ENCODE results near the gene RPL36A.

The RPL36A gene

GRCh38 chrX:101360390-101360789 lies 30.4 kb upstream of the RPL36A start:
- Histone ChIP-seq H3K9me3 (ENCODE audit: insufficient read depth, low read length) (no peaks in the 10 kb centered on the region), H3K36me3 (ENCODE audit: insufficient read depth, insufficient read length, low read length) (no peaks in the 10 kb centered on the region), H3K4me1 (ENCODE audit: insufficient read depth, insufficient read length) (no peaks in the 10 kb centered on the region), H3K9ac (ENCODE audit: insufficient read length, low read depth) (no peak overlapping the region), H3K27me3 (ENCODE audit: insufficient read depth, insufficient read length) (no peaks in the 10 kb centered on the region), H3K4me3 (ENCODE audit: insufficient read length, low read depth) (no peak overlapping the region)
- DNase-seq (ENCODE audit: low read depth, low spot score) = no peak
- no peak for TF ChIP-seq YY1 (IDR thresholded peaks at IDR 0.05; ENCODE audit: insufficient read depth, insufficient read length)
- no peak for TF ChIP-seq ZNF274 (IDR thresholded peaks at IDR 0.05; ENCODE audit: low read depth, low read length)
- TF ChIP-seq SUZ12 (IDR thresholded peaks at IDR 0.05; ENCODE audit: extremely low read depth, insufficient read depth, insufficient read length) = no peak

GRCh38 chrX:101362116-101362515 lies 28.7 kb upstream of the RPL36A start:
- Histone ChIP-seq H3K4me3 (ENCODE audit: insufficient read length, low read depth) (no peak overlapping the region), H3K4me1 (ENCODE audit: insufficient read depth, insufficient read length) (no peaks in the 10 kb centered on the region), H3K36me3 (ENCODE audit: insufficient read depth, insufficient read length, low read length) (no peaks in the 10 kb centered on the region), H3K27me3 (ENCODE audit: insufficient read depth, insufficient read length) (no peaks in the 10 kb centered on the region), H3K9me3 (ENCODE audit: insufficient read depth, low read length) (no peaks in the 10 kb centered on the region), H3K9ac (ENCODE audit: insufficient read length, low read depth) (no peak overlapping the region)
- TF ChIP-seq ZNF274 (IDR thresholded peaks at IDR 0.05; ENCODE audit: low read depth, low read length) (no peak), SUZ12 (IDR thresholded peaks at IDR 0.05; ENCODE audit: extremely low read depth, insufficient read depth, insufficient read length) (no peak), YY1 (IDR thresholded peaks at IDR 0.05; ENCODE audit: insufficient read depth, insufficient read length) (no peak)
- DNase-seq (ENCODE audit: low read depth, low spot score) = no peak

DNA sequence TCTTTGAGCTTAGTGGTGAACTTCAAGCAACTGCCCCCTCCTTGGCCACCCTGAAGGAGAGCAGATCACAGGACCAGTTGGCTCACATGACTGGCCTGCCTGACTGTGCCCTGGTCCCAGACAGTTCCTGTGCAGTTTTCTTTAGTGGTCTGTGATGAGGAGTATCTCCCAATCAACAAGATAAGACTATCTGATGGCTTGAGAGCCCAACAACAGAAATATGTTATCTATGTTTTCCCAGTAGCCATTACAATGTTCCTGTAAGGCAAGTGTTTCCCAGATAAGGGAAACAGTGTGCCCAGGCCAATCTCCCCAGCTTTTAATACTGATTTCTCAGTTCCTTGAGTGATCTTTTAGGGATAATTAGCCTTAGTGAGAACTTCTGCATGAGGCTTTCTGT lies 28.1 kb upstream of the RPL36A start:
- no peak overlapping the region for H3K9ac ChIP-seq (ENCODE audit: insufficient read length, low read depth)
- TF ChIP-seq YY1 (IDR thresholded peaks at IDR 0.05; ENCODE audit: insufficient read depth, insufficient read length) = no peak
- no peak for TF ChIP-seq SUZ12 (IDR thresholded peaks at IDR 0.05; ENCODE audit: extremely low read depth, insufficient read depth, insufficient read length)
- no peak for TF ChIP-seq ZNF274 (IDR thresholded peaks at IDR 0.05; ENCODE audit: low read depth, low read length)
- H3K36me3 ChIP-seq (ENCODE audit: insufficient read depth, insufficient read length, low read length) = no peaks in the 10 kb centered on the region
- no peaks in the 10 kb centered on the region for H3K27me3 ChIP-seq (ENCODE audit: insufficient read depth, insufficient read length)
- no peak for DNase-seq (ENCODE audit: low read depth, low spot score)
- no peaks in the 10 kb centered on the region for H3K4me1 ChIP-seq (ENCODE audit: insufficient read depth, insufficient read length)
- H3K9me3 ChIP-seq (ENCODE audit: insufficient read depth, low read length) = no peaks in the 10 kb centered on the region
- H3K4me3 ChIP-seq (ENCODE audit: insufficient read length, low read depth) = no peak overlapping the region

- no peak overlapping the region for H3K9ac ChIP-seq (ENCODE audit: insufficient read length, low read depth)
- no peaks in the 10 kb centered on the region for H3K9me3 ChIP-seq (ENCODE audit: insufficient read depth, low read length)
- no peak overlapping the region for H3K4me3 ChIP-seq (ENCODE audit: insufficient read length, low read depth)
- H3K27me3 ChIP-seq (ENCODE audit: insufficient read depth, insufficient read length) = no peaks in the 10 kb centered on the region
- DNase-seq (ENCODE audit: low read depth, low spot score) = no peak
- no peaks in the 10 kb centered on the region for H3K36me3 ChIP-seq (ENCODE audit: insufficient read depth, insufficient read length, low read length)
- TF ChIP-seq YY1 (IDR thresholded peaks at IDR 0.05; ENCODE audit: insufficient read depth, insufficient read length) (no peak), ZNF274 (IDR thresholded peaks at IDR 0.05; ENCODE audit: low read depth, low read length) (no peak), SUZ12 (IDR thresholded peaks at IDR 0.05; ENCODE audit: extremely low read depth, insufficient read depth, insufficient read length) (no peak)
- H3K4me1 ChIP-seq (ENCODE audit: insufficient read depth, insufficient read length) = no peaks in the 10 kb centered on the region
These were observed 25.5 kb upstream of the RPL36A start for GRCh38 chrX:101365301-101365795.

DNA sequence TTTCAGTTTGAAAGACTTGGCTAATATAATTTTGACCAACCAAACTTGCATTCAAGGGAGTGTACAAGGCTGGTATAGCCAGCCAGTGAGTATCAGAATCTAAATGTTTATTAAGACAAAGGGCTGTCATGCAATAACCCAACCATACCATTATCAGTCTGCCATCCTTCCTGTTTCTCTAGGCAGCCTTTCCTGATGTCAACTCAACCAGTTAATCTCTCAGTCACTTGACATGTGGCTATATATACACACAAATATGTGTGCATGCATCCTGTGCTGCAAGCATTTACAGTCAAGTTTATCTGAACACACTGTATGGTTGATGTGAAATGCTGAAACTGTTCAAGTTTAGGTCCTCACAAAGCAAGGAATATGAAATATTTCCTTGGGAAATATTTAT lies 22.0 kb upstream of the RPL36A start:
- TF ChIP-seq ZNF274 (IDR thresholded peaks at IDR 0.05; ENCODE audit: low read depth, low read length) (no peak), YY1 (IDR thresholded peaks at IDR 0.05; ENCODE audit: insufficient read depth, insufficient read length) (no peak), SUZ12 (IDR thresholded peaks at IDR 0.05; ENCODE audit: extremely low read depth, insufficient read depth, insufficient read length) (no peak)
- no peak overlapping the region for H3K9ac ChIP-seq (ENCODE audit: insufficient read length, low read depth)
- H3K9me3 ChIP-seq (ENCODE audit: insufficient read depth, low read length) = no peaks in the 10 kb centered on the region
- no peaks in the 10 kb centered on the region for H3K36me3 ChIP-seq (ENCODE audit: insufficient read depth, insufficient read length, low read length)
- DNase-seq (ENCODE audit: low read depth, low spot score) = no peak
- H3K27me3 ChIP-seq (ENCODE audit: insufficient read depth, insufficient read length) = no peaks in the 10 kb centered on the region
- H3K4me1 ChIP-seq (ENCODE audit: insufficient read depth, insufficient read length) = no peaks in the 10 kb centered on the region
- H3K4me3 ChIP-seq (ENCODE audit: insufficient read length, low read depth) = no peak overlapping the region

DNA sequence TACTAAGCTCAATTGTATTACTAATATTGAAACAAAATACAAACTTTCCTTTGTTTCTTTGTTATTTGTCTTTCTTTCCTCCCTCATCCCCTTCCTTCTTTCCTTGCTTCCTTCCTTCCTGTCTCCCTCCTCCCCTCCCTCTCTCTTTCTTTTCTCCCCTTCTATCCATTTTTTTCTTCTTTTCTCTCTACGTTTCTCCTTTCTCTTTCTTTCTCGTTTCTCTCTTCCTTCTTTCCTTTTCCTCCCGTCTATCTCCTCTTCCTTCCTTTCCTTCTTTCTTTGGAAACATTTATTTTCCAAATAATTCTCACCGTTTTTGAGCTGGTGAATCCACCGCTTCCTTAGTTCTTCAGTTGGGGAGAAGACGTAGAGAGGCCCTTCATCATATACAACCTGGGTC lies 21.1 kb upstream of the RPL36A start:
- Histone ChIP-seq H3K27me3 (ENCODE audit: insufficient read depth, insufficient read length) (no peaks in the 10 kb centered on the region), H3K9me3 (ENCODE audit: insufficient read depth, low read length) (no peaks in the 10 kb centered on the region), H3K4me1 (ENCODE audit: insufficient read depth, insufficient read length) (no peaks in the 10 kb centered on the region), H3K4me3 (ENCODE audit: insufficient read length, low read depth) (no peak overlapping the region), H3K36me3 (ENCODE audit: insufficient read depth, insufficient read length, low read length) (no peaks in the 10 kb centered on the region), H3K9ac (ENCODE audit: insufficient read length, low read depth) (no peak overlapping the region)
- TF ChIP-seq YY1 (IDR thresholded peaks at IDR 0.05; ENCODE audit: insufficient read depth, insufficient read length) = no peak
- TF ChIP-seq ZNF274 (IDR thresholded peaks at IDR 0.05; ENCODE audit: low read depth, low read length) = no peak
- no peak for TF ChIP-seq SUZ12 (IDR thresholded peaks at IDR 0.05; ENCODE audit: extremely low read depth, insufficient read depth, insufficient read length)
- DNase-seq (ENCODE audit: low read depth, low spot score) = no peak

GRCh38 chrX:101370888-101371504 lies 19.8 kb upstream of the RPL36A start:
- TF ChIP-seq ZNF274 (IDR thresholded peaks at IDR 0.05; ENCODE audit: low read depth, low read length) (no peak), SUZ12 (IDR thresholded peaks at IDR 0.05; ENCODE audit: extremely low read depth, insufficient read depth, insufficient read length) (no peak), YY1 (IDR thresholded peaks at IDR 0.05; ENCODE audit: insufficient read depth, insufficient read length) (no peak)
- Histone ChIP-seq H3K9ac (ENCODE audit: insufficient read length, low read depth) (no peak overlapping the region), H3K36me3 (ENCODE audit: insufficient read depth, insufficient read length, low read length) (no peaks in the 10 kb centered on the region), H3K4me1 (ENCODE audit: insufficient read depth, insufficient read length) (no peaks in the 10 kb centered on the region), H3K4me3 (ENCODE audit: insufficient read length, low read depth) (no peak overlapping the region), H3K27me3 (ENCODE audit: insufficient read depth, insufficient read length) (no peaks in the 10 kb centered on the region), H3K9me3 (ENCODE audit: insufficient read depth, low read length) (no peaks in the 10 kb centered on the region)
- no peak for DNase-seq (ENCODE audit: low read depth, low spot score)
